Loucy (cell line): ENCODE measurements around the gene JAG1.

Source experiments
- H2AFZ ChIP-seq: fragments of 200-600 bp; sonication (generic); 2 replicates; pipeline ENCODE4 v1.6.0; 2016; ENCODE audit warnings: antibody characterized with exemption, mild to moderate bottlenecking, low read length, moderate library complexity
- H3F3A ChIP-seq: fragments of 200-600 bp; 2 replicates; pipeline ENCODE4 v1.6.0; 2016; ENCODE audit warnings: antibody characterized with exemption, low read depth, mild to moderate bottlenecking
- H3K27me3 ChIP-seq: fragments of 200-600 bp; sonication (generic); 2 replicates; pipeline ENCODE4 v1.6.1; 2014; ENCODE audit warnings: low read length, mild to moderate bottlenecking; ENCODE audit not compliant: insufficient read depth, poor library complexity, severe bottlenecking
- H3K36me3 ChIP-seq: fragments of 200-600 bp; sonication (generic); 2 replicates; pipeline ENCODE4 v1.6.1; 2016; ENCODE audit warnings: low read length; ENCODE audit not compliant: insufficient read depth
- H3K4me1 ChIP-seq: fragments of 200-600 bp; sonication (generic); 2 replicates; pipeline ENCODE4 v1.5.1; 2014; ENCODE audit warnings: low read length, mild to moderate bottlenecking; ENCODE audit not compliant: insufficient read depth, poor library complexity, severe bottlenecking
- H3K4me2 ChIP-seq: fragments of 200-600 bp; sonication (generic); 2 replicates; pipeline ENCODE4 v1.6.0; 2014; ENCODE audit warnings: antibody characterized with exemption, low read length, low read depth, mild to moderate bottlenecking; ENCODE audit not compliant: poor library complexity, severe bottlenecking
- H3K4me3 ChIP-seq: fragments of 200-600 bp; sonication (generic); 2 replicates; pipeline ENCODE4 v1.5.1; 2014; ENCODE audit warnings: low read length, mild to moderate bottlenecking, mixed read lengths; ENCODE audit not compliant: poor library complexity, severe bottlenecking
- H3K79me2 ChIP-seq: fragments of 200-600 bp; sonication (generic); 2 replicates; pipeline ENCODE4 v1.6.1; 2014; ENCODE audit warnings: low read length; ENCODE audit not compliant: insufficient read depth
- H3K9ac ChIP-seq: fragments of 200-600 bp; sonication (generic); 2 replicates; pipeline ENCODE4 v1.6.0; 2014; ENCODE audit warnings: mild to moderate bottlenecking, low read depth, low read length, moderate library complexity; ENCODE audit not compliant: poor library complexity, severe bottlenecking
- H3K9me2 ChIP-seq: fragments of 200-600 bp; sonication (generic); replicated peaks from 2 replicates; pipeline ENCODE4 v1.6.1; 2016; ENCODE audit warnings: low read depth, low read length, mixed read lengths
- H3K9me3 ChIP-seq: fragments of 200-600 bp; sonication (generic); 2 replicates; pipeline ENCODE4 v1.6.1; 2014; ENCODE audit warnings: mild to moderate bottlenecking, antibody characterized with exemption, low read length, low read depth; ENCODE audit not compliant: insufficient read depth
- H4K20me1 ChIP-seq: fragments of 200-600 bp; sonication (generic); 2 replicates; pipeline ENCODE4 v1.6.0; 2014; ENCODE audit warnings: antibody characterized with exemption, low read length, mild to moderate bottlenecking; ENCODE audit not compliant: insufficient read depth, poor library complexity, severe bottlenecking
- CTCF ChIP-seq: fragments of 200-600 bp; sonication (generic); conservative IDR thresholded peaks from 2 replicates; pipeline ENCODE4 v1.5.1; 2014; ENCODE audit warnings: mild to moderate bottlenecking, antibody characterized with exemption, low read length
- EZH2phosphoT487 ChIP-seq: fragments of 200-600 bp; IDR thresholded peaks from 2 replicates; pipeline ENCODE4 v1.6.1; 2018; ENCODE audit warnings: antibody characterized with exemption, mild to moderate bottlenecking, moderate library complexity, borderline replicate concordance

Gene JAG1

DNA sequence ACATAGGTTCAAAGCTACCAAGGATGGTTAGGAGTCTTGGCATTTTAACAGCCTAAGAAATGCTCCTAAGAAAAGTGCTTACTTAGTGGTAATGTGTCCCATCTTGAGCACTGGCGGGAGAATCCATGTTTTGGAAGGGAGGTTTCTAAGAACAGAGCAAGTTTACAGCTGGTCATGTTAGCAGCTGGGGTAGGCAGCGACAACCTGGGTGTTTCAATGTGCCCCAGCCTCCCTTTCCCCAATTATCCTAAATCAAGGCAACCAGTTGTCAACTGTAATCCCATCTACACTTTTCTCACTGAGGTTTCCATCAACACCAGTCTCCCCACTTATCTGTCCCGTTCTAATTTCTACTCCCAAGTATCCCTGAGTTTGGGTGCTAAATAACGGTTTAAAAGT lies 1.6 kb upstream of the JAG1 start:
- Histone ChIP-seq H2AFZ (no peak overlapping the region), H3K4me2 (no peak overlapping the region)

GRCh38 chr20:10674684-10675449 lies 1.1 kb upstream of the JAG1 start:
- Histone ChIP-seq H3K4me3 (no peak overlapping the region), H3K9ac (no peak overlapping the region), H3K27me3 (no peaks in the 10 kb centered on the region), H2AFZ (no peak overlapping the region), H3K9me3 (no peaks in the 10 kb centered on the region), H3K4me2 (no peak overlapping the region), H3K9me2 (no peaks in the 10 kb centered on the region), H3K4me1 (no peaks in the 10 kb centered on the region), H4K20me1 (no peaks in the 10 kb centered on the region), H3K79me2 (no peaks in the 10 kb centered on the region), H3F3A (no peaks in the 10 kb centered on the region), H3K36me3 (no peaks in the 10 kb centered on the region)
- TF ChIP-seq CTCF (no peak), EZH2phosphoT487 (no peak)

More for the DNA sequence above, 1.6 kb upstream of the JAG1 start:
- Histone ChIP-seq H3K4me1 (no peaks in the 10 kb centered on the region), H3K79me2 (no peaks in the 10 kb centered on the region), H3F3A (no peaks in the 10 kb centered on the region), H3K9me2 (no peaks in the 10 kb centered on the region), H4K20me1 (no peaks in the 10 kb centered on the region), H3K4me3 (no peak overlapping the region), H3K36me3 (no peaks in the 10 kb centered on the region), H3K27me3 (no peaks in the 10 kb centered on the region), H3K9ac (no peak overlapping the region), H3K9me3 (no peaks in the 10 kb centered on the region)
- TF ChIP-seq EZH2phosphoT487: no peak
- TF ChIP-seq CTCF: no peak

DNA sequence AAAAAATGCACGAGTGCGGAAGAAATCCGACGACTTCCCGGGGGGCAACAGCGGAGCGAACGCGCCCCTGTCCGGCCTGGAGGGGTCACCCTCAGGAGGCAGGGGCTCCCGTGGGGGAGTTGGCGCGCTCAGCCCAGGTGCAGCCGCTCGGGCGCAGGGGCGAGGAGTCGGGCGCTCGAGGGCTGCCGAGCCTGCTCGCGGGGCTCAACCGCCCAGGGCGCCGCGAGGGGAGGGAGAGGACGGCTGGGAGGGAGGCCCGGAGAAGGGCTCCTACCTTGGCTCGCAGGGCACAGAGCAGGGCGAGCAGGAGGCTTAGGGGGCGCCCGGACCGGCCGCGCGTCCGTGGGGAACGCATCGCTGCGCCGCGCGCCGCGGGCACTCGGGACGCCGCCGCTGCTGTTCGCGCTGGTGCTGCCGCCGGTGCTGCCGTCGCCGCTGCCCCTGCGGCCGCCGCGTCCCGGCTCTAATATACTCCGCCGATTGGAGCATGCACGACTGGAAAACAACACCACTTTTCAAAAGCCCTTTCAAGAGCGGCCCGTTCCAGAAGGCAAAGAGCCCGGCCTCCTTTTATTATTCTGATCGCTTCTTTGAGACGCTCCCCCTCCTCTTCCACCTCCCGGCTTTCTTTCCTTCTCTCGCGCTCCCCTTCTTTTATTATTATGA lies 490 bp downstream of the JAG1 start:
- no peaks in the 10 kb centered on the region for H3K36me3 ChIP-seq
- no peak overlapping the region for H3K4me3 ChIP-seq
- H3K9me3 ChIP-seq: no peaks in the 10 kb centered on the region
- no peak overlapping the region for H3K4me2 ChIP-seq
- no peaks in the 10 kb centered on the region for H3K27me3 ChIP-seq
- no peaks in the 10 kb centered on the region for H3K9me2 ChIP-seq
- H3F3A ChIP-seq: no peaks in the 10 kb centered on the region
- H4K20me1 ChIP-seq: no peaks in the 10 kb centered on the region
- no peaks in the 10 kb centered on the region for H3K79me2 ChIP-seq
- no peak for TF ChIP-seq CTCF
- no peak for TF ChIP-seq EZH2phosphoT487
- H3K9ac ChIP-seq: no peak overlapping the region
- no peak overlapping the region for H2AFZ ChIP-seq
- no peaks in the 10 kb centered on the region for H3K4me1 ChIP-seq
